Fibroblast of the conjunctiva (primary cell): ENCODE data around the gene NFILZ.
"Not testable (repeated sequence)": the region's sequence is repeated elsewhere in the genome, so short reads cannot be mapped to it uniquely, and the experiment has no call there.

Experiments
- DNase-seq: peaks from one replicate; pipeline ENCODE4 v3.0.0-alpha.2; 2010; ENCODE audit warnings: low read depth

Gene NFILZ

DNA sequence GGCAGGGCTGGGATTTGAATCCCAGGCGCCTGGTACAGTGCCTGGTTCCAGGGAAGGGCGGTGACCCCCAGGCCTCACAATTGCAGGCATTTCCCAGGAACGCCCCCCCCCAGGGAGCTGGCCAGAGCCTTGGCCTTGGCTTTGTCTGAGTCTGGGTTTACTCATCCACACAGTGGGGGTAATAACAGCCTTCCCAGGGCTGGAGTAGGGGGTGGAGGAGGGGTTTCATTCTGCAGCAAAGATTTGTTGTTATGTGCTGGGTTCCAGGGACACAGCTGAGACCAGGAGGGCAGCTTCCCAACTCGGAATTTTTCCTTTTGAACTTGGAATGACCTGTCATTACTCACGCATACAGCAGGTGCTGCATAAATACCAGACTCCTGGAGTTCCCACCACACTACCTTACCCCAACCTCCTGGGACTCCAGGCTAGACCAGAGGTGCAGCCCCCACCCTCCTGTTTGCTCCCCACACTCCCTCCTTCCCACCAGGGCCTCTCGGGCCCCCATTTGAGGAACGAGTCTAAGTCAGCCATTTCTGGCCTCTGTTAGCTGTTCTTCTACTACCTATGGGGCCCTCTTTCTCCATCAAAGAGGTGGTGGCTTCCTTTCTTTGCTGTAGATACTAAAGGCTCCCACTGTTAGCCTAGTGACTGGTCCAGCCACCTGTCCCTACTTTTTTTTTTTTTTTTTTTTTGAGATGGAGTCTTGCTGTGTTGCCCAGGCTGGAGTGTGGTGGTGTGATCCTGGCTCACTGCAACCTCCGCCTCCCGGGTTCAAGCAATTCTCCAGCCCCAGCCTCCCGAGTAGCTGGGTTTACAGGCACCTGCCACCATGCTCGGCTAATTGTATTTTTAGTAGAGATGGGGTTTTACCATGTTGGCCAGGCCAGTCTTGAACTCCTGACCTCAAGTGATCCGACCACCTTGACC lies 18.3 kb upstream of the NFILZ start:
- DNase-seq: no peak

DNA sequence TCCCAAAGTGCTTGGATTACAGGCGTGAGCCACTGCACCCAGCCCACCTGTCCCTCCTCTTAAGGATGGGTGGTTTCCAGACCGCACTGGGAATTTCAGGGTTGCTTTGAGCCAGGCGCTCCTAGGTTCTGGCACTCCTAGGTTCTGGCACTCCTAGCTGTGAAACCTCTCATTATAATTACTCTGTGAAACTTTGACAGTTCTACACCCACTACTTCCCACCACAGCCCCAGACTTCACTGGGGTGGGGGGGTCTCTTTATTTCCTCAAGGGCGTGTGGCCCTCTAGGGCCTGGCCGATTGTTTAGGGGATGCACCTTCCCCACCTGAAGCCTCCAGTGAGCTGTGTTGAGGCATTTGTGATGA lies 17.6 kb upstream of the NFILZ start:
- DNase-seq: no peak

DNA sequence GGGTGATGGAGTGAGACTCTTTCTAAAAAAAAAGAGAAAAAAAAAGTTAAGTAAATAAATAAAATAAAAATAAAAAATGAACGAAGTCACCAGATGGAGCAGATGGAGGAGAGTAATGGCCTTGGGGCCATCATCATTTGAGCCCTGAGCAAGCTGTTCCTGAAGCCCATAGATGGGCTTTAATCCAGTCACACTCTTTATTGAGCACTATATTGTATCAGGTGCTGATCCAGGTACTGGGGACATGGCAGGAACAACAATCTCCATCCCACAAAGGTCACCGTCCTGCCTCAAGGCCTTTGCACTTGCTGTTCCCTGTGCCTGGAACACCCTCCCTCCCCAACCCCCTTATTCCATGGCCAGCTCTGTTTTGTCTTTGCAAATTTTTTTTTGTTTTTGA lies 16.0 kb upstream of the NFILZ start:
- no peak for DNase-seq

DNA sequence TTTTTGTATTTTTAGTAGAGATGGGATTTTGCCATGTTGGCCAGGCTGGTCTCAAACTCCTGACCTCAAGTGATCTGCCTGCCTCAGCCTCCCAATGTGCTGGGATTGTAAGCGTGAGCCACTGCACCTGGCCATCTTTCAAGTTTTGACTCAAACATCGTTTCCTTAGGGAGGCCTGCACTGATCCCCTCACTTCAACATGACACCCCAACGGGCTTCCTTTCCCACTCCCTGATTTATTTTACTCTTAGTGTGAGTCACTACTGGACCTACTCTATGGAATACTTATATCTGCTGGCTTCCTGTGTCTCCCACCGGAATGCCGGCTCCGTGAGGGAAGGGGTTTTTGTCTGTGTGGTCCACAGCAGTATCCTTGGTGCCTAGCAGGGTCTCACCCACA lies 15.4 kb upstream of the NFILZ start:
- DNase-seq: no peak

DNA sequence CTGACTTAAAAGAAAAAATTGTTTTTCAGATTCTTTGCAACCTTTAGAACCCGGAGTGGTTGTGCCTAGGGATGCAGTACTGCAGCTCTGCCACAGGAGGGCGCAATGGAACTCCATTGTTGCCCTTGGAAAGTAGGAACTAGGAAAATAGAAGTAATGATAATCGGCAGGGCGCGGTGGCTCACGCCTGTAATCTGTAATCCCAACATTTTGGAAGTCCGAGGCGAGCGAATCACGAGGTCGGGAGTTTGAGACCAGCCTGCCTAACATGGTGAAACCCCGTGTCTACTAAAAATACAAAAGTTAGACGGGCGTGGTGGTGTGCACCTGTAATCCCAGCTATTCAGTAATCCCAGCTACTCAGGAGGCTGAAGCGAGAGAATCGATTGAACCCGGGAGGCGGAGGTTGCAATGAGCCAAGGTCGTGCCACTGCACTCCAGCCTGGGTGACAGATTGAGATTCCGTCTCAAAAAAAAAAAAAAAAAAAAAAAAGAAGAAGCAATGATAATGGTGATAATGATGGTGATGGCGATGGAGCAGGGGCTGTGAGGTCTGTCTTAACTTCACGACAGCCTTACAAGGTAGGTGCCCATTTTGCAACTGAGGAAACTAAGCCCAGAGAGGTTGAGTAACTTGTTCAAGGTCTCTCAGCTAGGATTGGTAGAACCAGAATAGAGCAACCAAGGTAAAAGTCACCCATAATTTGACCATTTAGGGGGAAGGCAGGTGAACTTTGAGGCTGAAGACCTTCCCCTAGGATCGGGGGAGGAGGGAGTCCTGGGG lies 14.4 kb upstream of the NFILZ start:
- DNase-seq: no peak

DNA sequence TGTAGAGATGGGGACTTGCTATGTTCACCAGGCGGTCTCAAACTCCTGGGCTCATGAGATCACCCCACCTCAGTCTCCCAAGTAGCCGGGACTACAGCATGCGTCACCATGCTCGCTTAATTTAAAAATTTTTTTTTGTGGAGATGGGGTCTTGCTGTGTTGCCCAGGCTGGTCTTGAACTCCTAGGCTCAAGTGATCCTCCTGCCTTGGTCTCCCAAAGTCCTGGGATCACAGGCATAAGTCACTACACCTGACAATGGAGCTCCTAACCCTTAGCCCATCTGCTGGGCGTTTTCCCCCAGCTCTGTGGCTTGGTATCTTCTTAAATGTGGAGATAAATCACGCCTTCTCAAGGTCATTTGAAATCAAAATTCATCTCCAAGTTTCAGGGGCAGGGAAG lies 13.6 kb upstream of the NFILZ start:
- DNase-seq: no peak

DNA sequence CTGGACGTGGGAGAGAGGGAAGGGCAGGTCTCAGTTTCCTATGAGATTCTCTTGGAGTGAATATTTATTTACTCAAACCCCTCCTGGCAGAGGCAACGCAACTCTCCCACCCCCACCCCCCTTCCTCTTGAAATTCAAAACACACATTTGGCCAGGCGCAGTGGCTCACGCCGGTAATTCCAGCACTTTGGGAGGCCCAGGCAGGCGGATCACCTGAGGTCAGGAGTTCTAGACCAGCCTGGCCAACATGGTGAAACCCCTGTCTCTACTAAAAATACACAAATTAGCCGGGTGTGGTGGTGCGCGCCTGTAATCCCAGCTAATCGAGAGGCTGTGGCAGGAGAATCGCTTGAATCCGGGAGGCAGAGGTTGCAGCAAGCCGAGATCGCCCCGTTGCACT lies 13.1 kb upstream of the NFILZ start:
- not testable (repeated sequence) for DNase-seq

DNA sequence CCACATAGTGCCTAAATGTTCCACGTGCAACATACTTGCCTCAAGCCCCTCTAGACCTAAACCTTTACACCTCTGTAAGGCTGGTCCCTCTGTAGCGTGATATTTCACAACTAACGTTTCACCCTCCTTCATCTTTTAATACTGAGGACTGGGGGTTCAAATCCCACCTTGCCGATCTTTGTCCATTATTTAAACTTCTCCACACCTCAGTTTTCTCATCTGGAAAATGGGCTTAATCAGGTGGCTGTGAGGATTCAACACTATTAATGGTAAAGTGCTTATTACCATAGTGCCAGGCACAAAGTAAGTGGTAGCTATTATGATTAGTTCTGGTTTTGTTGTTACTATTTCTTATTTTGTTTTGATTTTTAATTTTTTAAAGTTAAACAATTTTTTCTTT lies 12.4 kb upstream of the NFILZ start:
- no peak for DNase-seq

DNA sequence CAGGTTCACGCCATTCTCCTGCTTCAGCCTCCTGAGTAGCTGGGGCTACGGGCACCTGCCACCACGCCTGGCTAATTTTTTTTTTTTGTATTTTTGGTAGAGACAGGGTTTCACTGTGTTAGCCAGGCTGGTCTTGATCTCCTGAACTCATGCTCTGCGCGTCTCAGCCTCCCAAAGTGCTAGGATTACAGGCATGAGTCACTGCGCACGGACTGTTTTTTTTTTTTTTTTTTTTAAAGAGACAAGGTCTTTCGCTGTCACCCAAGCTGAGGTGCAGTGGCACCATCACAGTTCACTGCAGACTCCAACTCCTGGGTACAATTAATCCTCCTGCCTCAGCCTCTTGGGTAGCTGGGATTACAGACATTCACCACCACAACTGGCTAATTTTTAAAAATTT lies 11.7 kb upstream of the NFILZ start:
- no peak for DNase-seq

DNA sequence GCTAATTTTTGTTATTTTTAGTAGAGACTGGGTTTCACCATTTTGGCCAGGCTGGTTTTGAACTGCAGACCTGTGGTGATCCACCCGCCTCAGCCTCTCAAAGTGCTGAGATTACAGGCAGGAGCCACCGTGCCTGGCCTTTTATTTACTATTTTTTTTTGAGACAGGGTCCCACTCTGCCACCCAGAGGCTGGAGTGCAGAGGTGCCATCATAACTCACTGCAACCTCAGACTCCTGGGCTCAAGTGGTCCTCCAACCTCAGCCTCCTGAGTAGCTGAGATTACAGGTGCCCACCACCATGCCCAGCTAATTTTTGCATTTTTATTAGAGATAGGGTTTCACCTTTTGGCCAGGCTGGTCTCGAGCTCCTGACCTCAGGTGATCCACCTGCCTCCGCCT lies 7.5 kb upstream of the NFILZ start:
- not testable (repeated sequence) for DNase-seq

DNA sequence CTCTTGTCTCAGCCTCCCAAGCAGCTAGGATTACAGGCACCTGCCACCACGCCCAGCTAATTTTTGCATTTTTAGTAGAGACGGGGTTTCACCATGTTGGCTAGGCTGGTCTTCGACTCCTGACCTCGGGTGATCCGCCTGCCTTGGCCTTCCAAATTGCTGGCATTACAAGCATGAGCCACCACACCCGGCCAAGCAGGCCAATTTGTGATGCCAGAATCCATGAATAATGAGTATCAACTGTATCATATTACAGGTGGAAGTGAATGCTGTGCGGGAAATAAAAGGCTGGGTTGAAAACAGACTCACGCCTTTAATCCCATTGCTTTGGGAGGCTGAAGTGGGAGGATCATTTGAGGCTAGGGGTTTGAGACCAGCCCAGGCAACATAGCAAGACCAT lies 3.6 kb upstream of the NFILZ start:
- no peak for DNase-seq

DNA sequence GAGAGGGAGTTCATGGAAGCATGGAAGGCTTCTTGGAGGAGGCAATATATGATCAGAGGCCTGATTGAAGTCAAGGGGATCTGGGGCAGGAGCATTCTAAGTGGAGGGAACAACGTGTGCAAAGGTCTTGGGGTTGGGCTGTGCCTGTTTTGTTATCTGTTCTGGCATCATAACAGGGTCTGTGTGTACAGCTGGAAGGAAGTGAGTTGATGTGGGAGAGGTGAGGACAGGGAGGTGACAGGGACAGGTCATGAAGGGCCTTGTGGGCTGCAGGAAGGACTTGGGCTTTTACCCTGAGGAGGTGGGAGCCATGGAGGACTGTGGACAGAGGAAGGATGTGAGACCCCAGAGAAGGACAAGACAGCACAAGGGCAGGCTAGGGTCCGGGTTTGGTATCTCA lies 1.2 kb upstream of the NFILZ start:
- DNase-seq: no peak

DNA sequence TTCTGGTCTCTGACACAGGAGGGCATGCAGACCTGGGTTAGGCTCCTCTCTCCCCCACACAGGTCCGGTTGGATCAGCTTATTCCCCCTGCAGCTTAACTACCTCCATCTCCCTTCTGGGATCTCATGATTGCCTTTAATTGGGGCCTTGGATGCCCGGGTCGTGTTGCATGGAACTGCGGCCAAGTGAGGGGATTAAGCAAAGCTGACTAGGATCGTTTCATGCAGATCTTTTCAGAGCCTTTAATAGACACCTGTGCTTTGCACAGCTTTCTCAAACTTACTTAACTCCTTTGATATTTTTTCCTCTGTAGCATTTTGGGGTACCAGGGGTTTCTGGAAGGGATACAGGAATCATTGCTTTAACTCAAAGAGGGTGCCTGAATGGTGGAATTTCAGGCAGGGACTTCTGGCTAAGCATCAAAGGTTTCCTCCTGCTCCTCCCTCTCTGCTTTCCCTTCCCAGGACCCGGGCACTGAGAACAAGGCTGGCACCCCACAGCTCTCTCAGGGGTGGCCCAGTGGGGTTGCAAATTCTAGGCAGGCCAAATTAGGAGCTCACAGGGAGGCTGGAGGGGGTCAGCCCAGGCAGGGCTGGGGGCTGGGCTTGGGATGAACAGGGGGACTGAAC lies 477 bp downstream of the NFILZ start:
- DNase-seq: no peak

DNA sequence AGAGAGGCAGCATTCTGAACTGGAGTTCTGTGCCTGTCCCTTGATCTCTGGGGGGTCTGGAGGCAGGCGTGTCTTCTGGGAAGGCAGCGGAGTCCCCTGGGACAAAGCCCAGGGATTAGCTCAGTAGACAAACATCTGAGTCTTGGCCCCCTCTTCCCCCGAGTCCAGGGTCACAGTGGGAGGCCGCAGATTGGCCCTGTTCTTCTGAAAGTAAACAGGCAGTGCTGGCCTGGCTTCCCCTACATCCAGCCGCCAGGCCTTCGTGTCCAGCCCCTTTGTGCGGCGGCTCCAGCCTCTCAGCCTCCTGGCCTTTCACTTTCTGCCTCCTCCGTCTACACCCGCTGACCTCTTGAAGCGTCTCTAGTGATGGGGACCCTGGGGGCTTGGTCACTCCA lies 989 bp downstream of the NFILZ start:
- no peak for DNase-seq

DNA sequence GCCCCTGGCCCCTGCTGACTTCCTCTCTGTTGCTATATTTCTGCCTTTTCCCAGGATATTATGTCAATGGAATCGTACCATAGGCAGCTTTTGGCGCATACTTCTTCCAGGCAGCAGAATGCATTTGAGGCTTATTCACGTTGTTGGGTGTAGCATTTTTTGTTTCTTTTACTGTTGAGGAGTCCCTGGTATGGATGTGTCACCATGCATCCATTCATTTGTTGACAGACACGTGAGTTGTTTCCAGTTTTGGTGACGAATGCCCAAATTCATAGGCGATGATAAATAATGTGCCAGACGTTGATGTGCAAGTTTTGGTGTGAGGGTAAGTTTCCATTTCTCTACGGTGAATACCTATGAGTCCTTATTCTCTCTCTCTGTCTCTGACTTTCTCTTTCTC lies 5.0 kb downstream of the NFILZ start:
- no peak for DNase-seq

DNA sequence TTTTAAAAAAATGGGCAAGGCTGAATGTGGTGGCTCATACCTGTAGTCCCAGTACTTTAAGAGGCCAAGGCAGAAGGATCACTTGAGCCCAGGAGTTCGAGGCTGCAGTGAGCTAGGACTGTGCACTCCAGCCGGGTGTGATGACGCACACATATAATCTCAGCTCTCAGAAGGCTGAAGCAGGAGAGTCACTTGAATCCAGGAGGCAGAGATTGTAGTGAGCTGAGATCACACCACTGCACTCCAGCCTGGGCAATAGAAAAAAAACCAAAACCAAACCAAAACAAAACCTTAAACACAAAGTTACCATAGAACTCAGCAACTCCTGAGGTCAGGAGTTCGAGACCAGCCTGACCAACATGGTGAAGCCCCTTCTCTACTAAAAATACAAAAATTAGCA lies 6.6 kb downstream of the NFILZ start:
- DNase-seq: not testable (repeated sequence)

DNA sequence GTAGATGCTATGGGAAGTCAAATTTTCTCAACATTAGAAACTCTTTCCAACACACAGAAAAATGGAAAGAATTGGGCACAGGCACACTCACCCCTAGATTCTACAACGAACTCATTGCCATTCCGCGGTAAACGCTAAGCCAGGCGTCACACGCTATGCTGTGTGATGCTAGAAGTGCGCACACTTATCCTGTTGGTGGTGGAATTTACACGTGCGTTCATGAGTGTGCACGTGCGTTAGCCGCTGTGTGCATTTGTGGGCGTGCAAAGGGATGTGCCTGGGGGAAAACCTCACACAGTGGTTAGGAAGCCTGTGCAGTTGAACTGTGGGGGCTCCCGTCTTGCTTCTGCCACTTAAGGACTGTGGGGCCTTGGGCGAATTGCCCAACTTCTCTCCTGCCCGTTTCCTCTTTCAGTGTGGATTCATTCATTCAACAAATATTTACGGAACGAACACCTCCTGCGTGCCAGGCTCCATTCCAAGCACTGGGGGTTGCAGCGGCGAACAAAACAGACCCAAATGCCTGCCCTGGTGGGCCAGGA lies 7.7 kb downstream of the NFILZ start:
- DNase-seq: no peak

DNA sequence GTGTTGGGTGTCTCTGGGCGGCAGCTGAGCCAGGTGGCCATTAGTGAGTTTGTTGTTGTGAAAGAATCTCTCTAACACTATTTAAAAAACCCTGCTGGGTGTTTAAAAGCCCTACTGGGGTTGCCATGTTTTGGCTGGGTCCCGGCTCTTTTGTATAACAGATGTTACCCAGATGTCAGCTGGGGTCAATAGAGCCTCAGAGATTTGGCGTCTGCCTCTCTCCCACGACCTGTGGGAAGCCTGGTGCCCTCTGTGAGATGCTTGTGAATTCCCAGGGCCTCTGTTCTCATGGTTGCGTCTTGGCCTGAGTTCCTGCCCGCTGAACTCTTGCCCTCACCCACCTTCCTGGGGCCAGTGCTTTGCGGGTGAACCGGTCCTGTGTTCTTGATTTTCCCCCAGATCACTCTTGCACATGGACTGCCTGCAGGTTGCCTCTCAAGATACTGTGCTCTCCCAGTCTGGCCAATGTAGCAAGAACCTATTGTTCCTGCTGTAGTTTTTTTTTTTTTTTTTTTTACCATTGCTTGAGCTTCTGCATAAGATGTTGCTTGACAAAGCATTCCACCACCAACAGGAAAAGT lies 9.5 kb downstream of the NFILZ start:
- no peak for DNase-seq

DNA sequence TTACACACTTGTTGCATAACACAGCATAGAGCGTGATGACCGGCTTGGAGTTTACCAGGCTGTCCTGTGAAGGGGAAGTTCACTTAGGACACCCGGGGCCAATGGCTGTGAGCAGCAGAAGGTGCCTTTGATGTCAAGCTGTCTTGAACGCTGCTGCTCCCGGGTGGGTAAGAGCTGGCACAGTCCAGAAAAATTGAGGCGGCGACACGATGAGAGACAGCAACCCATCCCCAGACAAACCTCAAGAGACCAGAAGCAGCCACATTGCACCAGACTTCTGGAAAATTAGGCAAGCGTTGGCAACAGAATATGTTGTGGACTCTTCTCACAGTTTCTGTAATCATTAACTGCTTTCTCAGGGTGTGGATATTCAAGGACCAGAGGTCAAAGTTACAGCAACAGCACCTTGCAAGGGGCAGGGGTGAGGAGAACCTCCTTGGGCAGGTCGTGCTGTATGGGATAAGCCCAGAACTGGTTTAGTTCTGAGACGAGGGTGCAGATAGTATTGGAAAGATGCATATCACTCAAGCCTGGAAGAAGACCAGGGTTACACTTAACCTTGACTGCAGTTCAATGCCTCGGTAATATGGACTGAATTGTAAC lies 10.1 kb downstream of the NFILZ start:
- no peak for DNase-seq

DNA sequence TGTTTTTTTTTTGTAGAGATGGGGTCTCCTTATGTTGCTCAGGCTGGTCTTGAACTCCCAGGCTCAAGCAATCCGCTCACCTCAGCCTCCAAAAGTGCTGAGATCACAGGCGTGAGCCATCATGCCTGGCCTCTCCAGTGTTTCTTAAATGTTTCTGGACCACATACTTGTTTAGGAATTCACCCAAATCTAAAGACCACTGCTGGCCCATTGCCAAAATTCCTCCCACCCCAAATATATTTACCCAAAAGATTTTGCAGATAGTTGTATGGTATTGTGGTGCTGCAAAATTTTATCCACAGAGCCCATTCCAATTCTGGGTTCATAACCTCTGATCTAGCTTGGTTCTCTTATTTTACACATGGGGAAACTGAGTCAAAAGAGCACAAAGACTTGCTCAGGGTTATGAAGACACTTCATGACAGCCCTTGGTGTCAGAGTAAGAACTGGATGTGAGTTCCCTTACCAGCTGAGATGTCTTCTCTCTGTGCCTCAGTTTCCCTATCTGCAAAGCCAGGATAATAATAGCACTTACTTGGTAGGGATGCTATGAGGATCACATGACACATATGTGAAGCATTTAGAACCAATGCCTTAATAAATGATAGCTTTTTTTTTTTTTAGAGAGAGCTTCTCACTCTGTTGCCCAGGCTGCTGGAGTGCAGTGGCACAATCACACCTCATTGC lies 10.9 kb downstream of the NFILZ start:
- DNase-seq: no peak

DNA sequence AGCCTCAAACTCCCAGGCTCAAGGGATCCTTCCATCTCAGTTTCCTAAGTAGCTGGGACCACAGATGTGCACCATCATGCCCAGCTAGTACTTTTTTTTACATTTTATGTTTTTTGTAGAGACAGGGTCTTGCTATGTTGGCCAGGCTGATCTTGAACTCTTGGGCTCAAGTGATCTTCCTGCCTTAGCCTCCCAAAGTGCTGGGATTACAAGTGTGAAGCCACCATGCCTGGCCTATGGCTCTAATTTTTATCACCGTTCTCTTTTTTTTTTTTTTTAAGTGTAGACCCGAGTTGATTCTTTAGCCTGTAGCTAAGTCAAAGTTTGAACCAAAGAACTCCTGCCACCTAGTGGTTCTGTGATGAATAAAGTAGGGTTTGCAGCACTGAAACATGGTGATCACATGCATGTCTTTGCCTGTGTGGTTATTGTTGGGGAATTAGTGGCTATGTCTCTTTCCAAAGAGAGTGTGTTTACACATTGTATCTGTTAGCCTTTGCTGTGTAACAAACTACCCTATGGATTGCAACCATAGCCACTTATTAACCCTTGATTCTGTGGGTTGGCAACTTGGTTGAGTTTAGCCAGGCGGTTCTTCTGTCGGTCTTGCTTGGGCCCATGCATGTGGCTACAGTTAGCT lies 11.6 kb downstream of the NFILZ start:
- DNase-seq: peak; percentile 45
